ENCODE measurements around the gene DARS1.

Gene DARS1

DNA sequence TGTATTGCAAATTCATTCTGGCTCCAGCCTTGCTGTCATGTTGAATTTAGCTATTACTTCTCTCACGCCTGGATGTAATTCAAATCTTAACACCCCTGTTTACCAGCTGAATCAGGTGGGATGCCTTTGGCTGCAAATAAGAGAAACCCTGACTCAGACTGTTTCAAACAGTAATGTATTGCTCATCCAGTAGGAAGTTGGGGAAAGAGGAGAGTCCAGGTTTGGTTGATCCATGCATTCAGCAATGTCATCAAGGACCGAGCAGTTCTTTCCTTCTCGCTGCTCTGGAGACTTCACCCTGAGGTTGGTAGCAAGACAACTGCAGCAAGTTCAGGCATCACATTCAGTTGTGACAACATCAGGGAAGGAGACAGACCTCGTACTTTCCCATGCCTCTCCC lies 6.4 kb upstream of the DARS1 start:
- H3K27ac ChIP-seq (ENCODE audit: low read length) = no peak overlapping the region
- H2AFZ ChIP-seq (ENCODE audit: low read depth, low read length) = no peak overlapping the region
- H3K36me3 ChIP-seq (replicated peaks; ENCODE audit: low read depth, low read length) = peaks cover 3% of the 10 kb centered on the region
- no peaks in the 10 kb centered on the region for H3K27me3 ChIP-seq (ENCODE audit: low read depth, low read length)
- H3K9ac ChIP-seq (ENCODE audit: low read length) = no peak overlapping the region
- no peak overlapping the region for H3K4me2 ChIP-seq (ENCODE audit: low read length)
- TF ChIP-seq, protein P1, sequence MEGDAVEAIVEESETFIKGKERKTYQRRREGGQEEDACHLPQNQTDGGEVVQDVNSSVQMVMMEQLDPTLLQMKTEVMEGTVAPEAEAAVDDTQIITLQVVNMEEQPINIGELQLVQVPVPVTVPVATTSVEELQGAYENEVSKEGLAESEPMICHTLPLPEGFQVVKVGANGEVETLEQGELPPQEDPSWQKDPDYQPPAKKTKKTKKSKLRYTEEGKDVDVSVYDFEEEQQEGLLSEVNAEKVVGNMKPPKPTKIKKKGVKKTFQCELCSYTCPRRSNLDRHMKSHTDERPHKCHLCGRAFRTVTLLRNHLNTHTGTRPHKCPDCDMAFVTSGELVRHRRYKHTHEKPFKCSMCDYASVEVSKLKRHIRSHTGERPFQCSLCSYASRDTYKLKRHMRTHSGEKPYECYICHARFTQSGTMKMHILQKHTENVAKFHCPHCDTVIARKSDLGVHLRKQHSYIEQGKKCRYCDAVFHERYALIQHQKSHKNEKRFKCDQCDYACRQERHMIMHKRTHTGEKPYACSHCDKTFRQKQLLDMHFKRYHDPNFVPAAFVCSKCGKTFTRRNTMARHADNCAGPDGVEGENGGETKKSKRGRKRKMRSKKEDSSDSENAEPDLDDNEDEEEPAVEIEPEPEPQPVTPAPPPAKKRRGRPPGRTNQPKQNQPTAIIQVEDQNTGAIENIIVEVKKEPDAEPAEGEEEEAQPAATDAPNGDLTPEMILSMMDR (IDR thresholded peaks at IDR 0.05; ENCODE audit: low read depth, low read length) = no peak
- TF ChIP-seq EZH2phosphoT487 (IDR thresholded peaks at IDR 0.05; ENCODE audit: low read depth) = no peak
- no peaks in the 10 kb centered on the region for H3K9me3 ChIP-seq (ENCODE audit: insufficient read depth, low read length)
- no peaks in the 10 kb centered on the region for H3K79me2 ChIP-seq (ENCODE audit: low read length)
- H4K20me1 ChIP-seq (ENCODE audit: insufficient read depth, low read length) = no peaks in the 10 kb centered on the region
- no peak overlapping the region for H3K4me3 ChIP-seq (ENCODE audit: low read length)
- H3K4me1 ChIP-seq (ENCODE audit: low read length) = no peaks in the 10 kb centered on the region

DNA sequence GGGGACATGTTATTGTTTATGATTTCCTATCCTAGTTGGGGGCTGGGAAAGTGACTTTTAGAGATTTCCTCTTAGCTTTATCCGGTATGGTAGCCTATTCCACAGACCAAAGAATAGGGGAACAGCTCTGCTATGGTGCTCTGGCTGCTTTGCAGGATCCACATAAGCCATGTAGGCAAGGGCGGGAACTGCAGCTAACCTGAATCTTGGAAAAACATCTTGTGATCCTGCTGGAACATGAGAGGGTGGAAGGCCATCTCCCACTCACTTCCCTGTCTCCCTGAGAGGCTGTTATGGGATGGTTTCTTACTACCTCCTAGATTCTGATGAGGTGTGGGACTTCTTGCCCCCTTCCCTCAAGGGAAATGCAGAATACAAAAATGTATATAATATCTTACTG lies 2.0 kb upstream of the DARS1 start:
- Histone ChIP-seq H3K4me1 (ENCODE audit: low read length) (peaks cover 28% of the 10 kb centered on the region), H3K79me2 (ENCODE audit: low read length) (peaks cover 20% of the 10 kb centered on the region), H3K36me3 (replicated peaks; ENCODE audit: low read depth, low read length) (peaks cover 7% of the 10 kb centered on the region), H3K4me3 (ENCODE audit: low read length) (no peak overlapping the region), H3K4me2 (ENCODE audit: low read length) (no peak overlapping the region), H3K27me3 (ENCODE audit: low read depth, low read length) (no peaks in the 10 kb centered on the region), H3K27ac (ENCODE audit: low read length) (no peak overlapping the region), H2AFZ (ENCODE audit: low read depth, low read length) (no peak overlapping the region), H4K20me1 (ENCODE audit: insufficient read depth, low read length) (no peaks in the 10 kb centered on the region), H3K9me3 (ENCODE audit: insufficient read depth, low read length) (no peaks in the 10 kb centered on the region), H3K9ac (ENCODE audit: low read length) (no peak overlapping the region)
- TF ChIP-seq, protein P1 (IDR thresholded peaks at IDR 0.05; ENCODE audit: low read depth, low read length) = no peak
- no peak for TF ChIP-seq EZH2phosphoT487 (IDR thresholded peaks at IDR 0.05; ENCODE audit: low read depth)

DNA sequence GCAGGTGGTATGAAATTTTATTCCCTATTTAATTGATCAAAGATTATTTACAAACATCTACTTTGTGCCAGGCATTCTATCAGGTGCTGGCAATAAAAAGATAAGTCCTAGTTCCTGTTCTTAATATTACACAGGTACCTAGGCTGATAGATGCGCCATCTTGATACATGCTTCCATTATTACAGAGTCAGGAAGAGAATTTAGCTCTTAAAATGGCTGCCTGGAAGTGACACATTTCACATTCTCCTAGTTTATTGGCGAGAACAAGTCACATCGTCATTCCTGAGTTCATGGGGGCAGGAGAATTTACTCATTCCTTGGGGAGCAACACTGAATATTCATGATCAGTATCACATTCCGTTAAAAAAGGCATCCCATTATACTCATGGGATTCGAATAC lies 1.1 kb upstream of the DARS1 start:
- Histone ChIP-seq H3K4me3 (ENCODE audit: low read length) (peak overlapping the region; percentile 82), H3K79me2 (ENCODE audit: low read length) (peaks cover 25% of the 10 kb centered on the region), H3K27ac (ENCODE audit: low read length) (no peak overlapping the region), H3K9ac (ENCODE audit: low read length) (peak overlapping the region; percentile 87; the same call in 1 of the 2 replicates), H3K36me3 (replicated peaks; ENCODE audit: low read depth, low read length) (peaks cover 11% of the 10 kb centered on the region), H4K20me1 (ENCODE audit: insufficient read depth, low read length) (no peaks in the 10 kb centered on the region), H3K9me3 (ENCODE audit: insufficient read depth, low read length) (no peaks in the 10 kb centered on the region), H2AFZ (ENCODE audit: low read depth, low read length) (no peak overlapping the region), H3K4me2 (ENCODE audit: low read length) (peak overlapping the region; percentile 81), H3K4me1 (ENCODE audit: low read length) (peaks cover 33% of the 10 kb centered on the region), H3K27me3 (ENCODE audit: low read depth, low read length) (no peaks in the 10 kb centered on the region)
- TF ChIP-seq, protein P1 (IDR thresholded peaks at IDR 0.05; ENCODE audit: low read depth, low read length) = no peak
- no peak for TF ChIP-seq EZH2phosphoT487 (IDR thresholded peaks at IDR 0.05; ENCODE audit: low read depth)

DNA sequence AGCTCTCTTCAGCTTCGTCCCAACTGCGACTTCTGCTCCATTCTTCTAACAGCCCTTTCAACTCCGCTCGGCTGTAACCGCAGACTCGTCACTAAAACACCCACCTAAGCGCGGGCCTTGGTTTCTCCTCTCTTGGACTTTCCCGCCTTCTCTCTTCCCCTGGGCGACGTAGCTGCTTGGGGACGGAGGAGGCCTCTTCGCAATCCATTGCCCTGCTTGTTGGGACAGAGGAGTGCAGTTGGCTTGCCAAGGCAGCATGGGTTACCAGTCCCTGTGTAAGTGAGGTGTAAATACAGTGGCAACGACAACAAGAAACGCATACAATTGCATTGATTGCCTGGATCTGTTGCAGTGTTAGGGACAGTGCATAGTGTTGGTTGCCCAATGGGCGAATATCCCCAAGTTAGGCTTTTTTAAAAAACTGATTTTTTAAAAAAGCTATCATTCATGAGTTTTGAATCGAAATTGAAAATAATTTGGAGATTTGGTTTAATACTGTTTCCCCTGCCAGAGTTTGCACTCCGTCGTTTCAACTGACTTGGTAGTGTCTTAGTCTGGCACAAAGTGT lies 484 bp upstream of the DARS1 start:
- Histone ChIP-seq H3K27ac (ENCODE audit: low read length) (peak overlapping the region; percentile 82), H3K9ac (ENCODE audit: low read length) (peak overlapping the region; percentile 87)

More for the DNA sequence above, 484 bp upstream of the DARS1 start:
- H3K4me3 ChIP-seq (ENCODE audit: low read length) = peak overlapping the region; percentile 82
- peak overlapping the region; percentile 88 for H2AFZ ChIP-seq (ENCODE audit: low read depth, low read length)
- no peaks in the 10 kb centered on the region for H4K20me1 ChIP-seq (ENCODE audit: insufficient read depth, low read length)
- H3K9me3 ChIP-seq (ENCODE audit: insufficient read depth, low read length) = no peaks in the 10 kb centered on the region
- peak overlapping the region; percentile 81 for H3K4me2 ChIP-seq (ENCODE audit: low read length)
- no peaks in the 10 kb centered on the region for H3K27me3 ChIP-seq (ENCODE audit: low read depth, low read length)
- peaks cover 15% of the 10 kb centered on the region for H3K36me3 ChIP-seq (replicated peaks; ENCODE audit: low read depth, low read length)
- TF ChIP-seq, protein P1 (IDR thresholded peaks at IDR 0.05; ENCODE audit: low read depth, low read length) = no peak
- TF ChIP-seq EZH2phosphoT487 (IDR thresholded peaks at IDR 0.05; ENCODE audit: low read depth) = no peak
- peaks cover 30% of the 10 kb centered on the region for H3K79me2 ChIP-seq (ENCODE audit: low read length)
- peaks cover 39% of the 10 kb centered on the region for H3K4me1 ChIP-seq (ENCODE audit: low read length)
